GM18520 (cell line): Measurements from ENCODE around the gene KCTD2.
"Not testable (repeated sequence)": the region's sequence is repeated elsewhere in the genome, so short reads cannot be mapped to it uniquely, and the experiment has no call there.

ENCODE experiments used
- ATAC-seq: cut with Tn5 transposase; IDR thresholded peaks from one replicate; pipeline ENCODE4 v1.9.1; 2021; ENCODE audit not compliant: unreplicated experiment

Gene KCTD2

GRCh38 chr17:75049057-75049456 is 2.0 kb downstream of the KCTD2 start:
- ATAC-seq: no peak

GRCh38 chr17:75049706-75050105 is 2.7 kb downstream of the KCTD2 start:
- ATAC-seq: no peak

GRCh38 chr17:75051941-75052340 is 4.9 kb downstream of the KCTD2 start:
- no peak for ATAC-seq

GRCh38 chr17:75059369-75060345 is 12.6 kb downstream of the KCTD2 start:
- ATAC-seq: no peak

GRCh38 chr17:75060434-75061054 is 13.5 kb downstream of the KCTD2 start:
- no peak for ATAC-seq

GRCh38 chr17:75061055-75061438 is 14.0 kb downstream of the KCTD2 start:
- no peak for ATAC-seq

- ATAC-seq: no peak
Measured at GRCh38 chr17:75061618-75062017, 14.6 kb downstream of the KCTD2 start.

GRCh38 chr17:75063201-75063600 is 16.2 kb downstream of the KCTD2 start:
- no peak for ATAC-seq

GRCh38 chr17:75063626-75064025 is 16.6 kb downstream of the KCTD2 start:
- ATAC-seq: no peak

GRCh38 chr17:75064040-75064439 is 17.0 kb downstream of the KCTD2 start:
- ATAC-seq: no peak

- no peak for ATAC-seq
Measured at GRCh38 chr17:75064460-75064859, 17.4 kb downstream of the KCTD2 start.

GRCh38 chr17:75064867-75065561 is 18.0 kb downstream of the KCTD2 start:
- no peak for ATAC-seq

- no peak for ATAC-seq
Measured at GRCh38 chr17:75065562-75066151, 18.6 kb downstream of the KCTD2 start.

GRCh38 chr17:75067856-75068255 is 20.8 kb downstream of the KCTD2 start:
- ATAC-seq: no peak

GRCh38 chr17:75068750-75069149 is 21.7 kb downstream of the KCTD2 start:
- ATAC-seq: no peak

GRCh38 chr17:75069783-75070182 is 22.8 kb downstream of the KCTD2 start:
- ATAC-seq: no peak

- ATAC-seq: not testable (repeated sequence)
Measured at GRCh38 chr17:75071478-75072271, 24.6 kb downstream of the KCTD2 start.

- not testable (repeated sequence) for ATAC-seq
Measured at GRCh38 chr17:75072909-75073308, 25.9 kb downstream of the KCTD2 start.

GRCh38 chr17:75073618-75074047 is 26.6 kb downstream of the KCTD2 start:
- ATAC-seq: no peak

- ATAC-seq: no peak
Measured at GRCh38 chr17:75074532-75074931, 27.5 kb downstream of the KCTD2 start.
